GM23248 (cell line): ENCODE data around the gene USP6NL. TPM values are rescaled to one million over a fixed set of nuclear protein-coding genes. Genes with fewer than 3 reads are reported as not detected.

Source experiments
- DNase-seq: peaks from one replicate; pipeline ENCODE4 v3.0.0-alpha.2; 2015
- H2AFZ ChIP-seq: fragments of 200-600 bp; sonication (generic); 2 replicates; pipeline ENCODE4 v1.6.1; 2016; ENCODE audit warnings: antibody characterized with exemption
- H3F3A ChIP-seq: fragments of 200-600 bp; sonication (generic); 2 replicates; pipeline ENCODE4 v1.6.1; 2016; ENCODE audit warnings: mild to moderate bottlenecking, antibody characterized with exemption, mixed run types; ENCODE audit not compliant: insufficient read depth
- H3K27ac ChIP-seq: fragments of 200-600 bp; sonication (generic); 2 replicates; pipeline ENCODE4 v1.5.1; 2016; ENCODE audit warnings: mild to moderate bottlenecking
- H3K27me3 ChIP-seq: fragments of 200-600 bp; sonication (generic); replicated peaks from 2 replicates; pipeline ENCODE4 v1.6.1; 2016; ENCODE audit warnings: mild to moderate bottlenecking; ENCODE audit not compliant: insufficient read depth
- H3K36me3 ChIP-seq: fragments of 200-600 bp; sonication (generic); 2 replicates; pipeline ENCODE4 v1.6.1; 2016; ENCODE audit warnings: low read depth, mild to moderate bottlenecking
- H3K4me1 ChIP-seq: fragments of 200-600 bp; sonication (generic); 2 replicates; pipeline ENCODE4 v1.6.1; 2016; ENCODE audit warnings: mild to moderate bottlenecking; ENCODE audit not compliant: insufficient read depth
- H3K4me2 ChIP-seq: fragments of 200-600 bp; sonication (generic); one replicate; pipeline ENCODE4 v1.6.1; 2016; ENCODE audit warnings: mild to moderate bottlenecking; ENCODE audit not compliant: unreplicated experiment
- H3K4me3 ChIP-seq: fragments of 200-600 bp; sonication (generic); 2 replicates; pipeline ENCODE4 v1.5.1; 2016; ENCODE audit warnings: mild to moderate bottlenecking
- H3K79me2 ChIP-seq: fragments of 200-600 bp; sonication (generic); 2 replicates; pipeline ENCODE4 v1.6.1; 2016; ENCODE audit warnings: mild to moderate bottlenecking; ENCODE audit not compliant: insufficient read depth
- H3K9ac ChIP-seq: fragments of 200-600 bp; sonication (generic); 2 replicates; pipeline ENCODE4 v1.6.1; 2016; ENCODE audit warnings: mild to moderate bottlenecking
- H3K9me2 ChIP-seq: fragments of 200-600 bp; sonication (generic); 2 replicates; pipeline ENCODE4 v1.6.1; 2016; ENCODE audit warnings: mixed run types, mild to moderate bottlenecking, moderate library complexity; ENCODE audit not compliant: insufficient read depth
- H3K9me3 ChIP-seq: fragments of 200-600 bp; sonication (generic); one replicate; pipeline ENCODE4 v1.6.1; 2017; ENCODE audit warnings: low read depth
- H4K20me1 ChIP-seq: fragments of 200-600 bp; sonication (generic); 2 replicates; pipeline ENCODE4 v1.6.0; 2016; ENCODE audit not compliant: insufficient read depth
- EZH2 ChIP-seq: fragments of 200-600 bp; sonication (generic); IDR thresholded peaks from 2 replicates; pipeline ENCODE4 v1.6.1; 2018; ENCODE audit warnings: antibody characterized with exemption, mild to moderate bottlenecking; ENCODE audit not compliant: insufficient read depth, poor library complexity, severe bottlenecking
- EZH2phosphoT487 ChIP-seq: fragments of 200-600 bp; sonication (generic); IDR thresholded peaks from 2 replicates; pipeline ENCODE4 v1.6.1; 2018; ENCODE audit warnings: antibody characterized with exemption, moderate library complexity, mild to moderate bottlenecking, low read depth; ENCODE audit not compliant: insufficient read depth
- WGBS, 2 experiments: methylation state at CpG; one replicate each; pipeline ENCODE4 v1.1.6; 2015 to 2017; ENCODE audit warnings: low lambda C conversion rate in 2 of 2, low coverage in 1 of 2; ENCODE audit errors: missing lambda C conversion rate in 2 of 2; 5-methylcytosine and 5-hydroxymethylcytosine counted together
- in situ Hi-C: fragments of 300-500 bp; cut with MboI; formaldehyde crosslinking; loops from 2 replicates; pipeline ENCODE4 v1.15.0; 2020
- polyA plus RNA-seq: library from polyadenylated mRNA; unstranded; fragments of >200 nt; fragmentation: Nextera tagmentation; extraction: Ambion mirVana; gene quantifications from 2 replicates; pipeline ENCODE4 v1.2.1, GENCODE V29; 2016
- total RNA-seq: library from RNA; depleted of rRNA; stranded (reverse); fragments of >200 nt; shearing (Covaris generic); gene quantifications from 2 replicates; pipeline ENCODE4 v1.2.3, GENCODE V29; 2014

The USP6NL gene
- total and polyA plus RNA-seq, 2 experiments from 2014 or later = 4.4 to 9.2 TPM

DNA sequence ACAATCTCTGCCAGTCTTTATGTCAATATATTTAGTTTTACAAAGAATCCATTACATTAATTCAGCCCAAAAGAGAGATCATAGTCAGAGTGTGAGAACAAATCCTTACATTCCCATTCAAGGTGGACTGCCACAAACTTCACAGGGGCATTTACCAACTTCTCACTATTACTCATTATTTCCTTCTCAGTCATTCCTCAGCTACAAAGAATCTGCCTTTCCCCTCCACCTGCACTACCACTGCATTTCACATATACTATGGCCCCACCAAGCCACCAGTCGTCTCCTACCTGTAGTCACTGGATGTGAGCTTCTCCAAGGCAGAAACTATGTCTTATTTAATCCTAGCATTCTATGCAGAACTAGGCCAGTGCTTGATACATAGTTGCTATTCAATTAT, 94.3 kb downstream of the USP6NL start:
- in situ Hi-C loops = loop anchor here (10.0 kb wide), 2 partner anchors 208 to 238 kb away; no protein-coding TSS in a partner anchor
- H3K27ac ChIP-seq = no peak overlapping the region

DNA sequence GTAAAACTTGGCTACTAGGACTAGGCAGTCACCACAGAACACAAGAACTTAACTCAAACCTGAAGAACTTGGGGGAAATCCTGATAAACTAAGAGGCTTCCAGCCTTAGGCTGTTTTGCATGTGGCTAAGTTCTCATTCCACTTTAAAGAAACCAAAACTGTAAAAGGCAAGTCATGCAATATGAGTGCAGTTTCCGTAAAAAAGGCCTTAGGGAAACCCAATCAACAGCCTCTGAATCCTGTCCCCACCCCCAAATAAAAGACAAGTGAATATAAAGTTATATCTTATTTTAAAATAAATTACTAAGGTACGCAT, 95.1 kb downstream of the USP6NL start:
- H4K20me1 ChIP-seq = no peaks in the 10 kb centered on the region
- no peaks in the 10 kb centered on the region for H3K9me2 ChIP-seq
- no peaks in the 10 kb centered on the region for H3K9me3 ChIP-seq
- no peaks in the 10 kb centered on the region for H3K79me2 ChIP-seq
- WGBS, 2 experiments = 84 to 91% methylated on average over 2 of the region's 2 CpGs
- in situ Hi-C loops = loop anchor here (10.0 kb wide), 2 partner anchors 208 to 238 kb away; no protein-coding TSS in a partner anchor
- H2AFZ ChIP-seq = no peak overlapping the region
- no peak overlapping the region for H3K9ac ChIP-seq
- no peak for TF ChIP-seq EZH2phosphoT487
- TF ChIP-seq EZH2 = no peak
- H3K4me2 ChIP-seq = no peak overlapping the region
- no peak overlapping the region for H3K4me3 ChIP-seq
- H3K36me3 ChIP-seq = no peaks in the 10 kb centered on the region
- H3F3A ChIP-seq = no peaks in the 10 kb centered on the region
- H3K4me1 ChIP-seq = no peaks in the 10 kb centered on the region; the same call in 1 of the 2 replicates
- H3K27me3 ChIP-seq = no peaks in the 10 kb centered on the region
- no peak for DNase-seq
- no peak overlapping the region for H3K27ac ChIP-seq

More for the DNA sequence above, 94.3 kb downstream of the USP6NL start:
- Histone ChIP-seq H3K9me2 (no peaks in the 10 kb centered on the region), H4K20me1 (no peaks in the 10 kb centered on the region), H3K9ac (no peak overlapping the region), H3K27me3 (no peaks in the 10 kb centered on the region), H2AFZ (no peak overlapping the region), H3K36me3 (no peaks in the 10 kb centered on the region), H3K4me1 (peaks cover 7% of the 10 kb centered on the region), H3K79me2 (no peaks in the 10 kb centered on the region), H3K9me3 (no peaks in the 10 kb centered on the region), H3K4me3 (no peak overlapping the region), H3F3A (no peaks in the 10 kb centered on the region), H3K4me2 (no peak overlapping the region)
- TF ChIP-seq EZH2 (no peak), EZH2phosphoT487 (no peak)
- 52 to 57% methylated on average over 1 of the region's 1 CpG for WGBS, 2 experiments
- no peak for DNase-seq

DNA sequence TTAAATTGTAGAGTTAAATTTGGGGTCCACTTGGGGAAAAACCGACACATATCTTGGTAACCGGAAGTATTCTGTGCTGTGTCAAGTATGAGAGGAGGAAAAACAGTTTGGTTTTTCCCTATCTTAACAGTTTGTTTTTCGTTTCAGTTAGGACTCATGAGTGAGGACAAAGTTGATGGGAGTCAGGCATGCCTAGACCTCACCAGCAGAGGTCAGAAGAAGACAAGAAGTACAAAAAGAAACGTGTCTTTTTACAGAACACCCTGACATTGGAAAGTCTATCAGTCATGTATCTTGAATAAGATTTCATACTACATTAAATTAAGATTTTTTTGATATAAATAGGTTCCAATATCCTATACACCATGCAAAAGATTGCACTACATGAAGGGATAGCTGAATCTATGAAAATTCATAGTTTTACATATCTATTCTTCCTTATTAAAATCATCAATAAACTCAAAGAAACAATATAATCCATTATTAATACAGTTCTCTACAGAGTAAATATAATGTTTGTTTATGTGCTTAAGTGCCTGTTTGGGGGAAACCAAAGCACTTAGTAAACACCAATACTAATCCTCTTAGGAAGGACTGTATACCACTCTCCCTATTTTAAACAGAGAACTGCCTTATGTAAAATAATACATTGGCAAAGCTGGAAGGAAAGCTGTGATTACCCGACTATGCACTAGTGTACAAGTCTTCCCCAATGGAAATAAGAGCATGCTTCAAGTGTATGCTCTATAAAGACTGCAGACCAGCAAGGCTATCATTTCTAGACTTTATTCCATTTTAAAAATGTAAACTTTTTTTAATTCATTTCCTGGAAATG, 95.6 kb downstream of the USP6NL start:
- Histone ChIP-seq H4K20me1 (no peaks in the 10 kb centered on the region), H3K36me3 (no peaks in the 10 kb centered on the region), H3K9ac (no peak overlapping the region), H3K4me2 (no peak overlapping the region), H3K9me3 (no peaks in the 10 kb centered on the region), H3K27ac (no peak overlapping the region), H3K4me3 (no peak overlapping the region), H3F3A (no peaks in the 10 kb centered on the region), H3K79me2 (no peaks in the 10 kb centered on the region), H3K27me3 (no peaks in the 10 kb centered on the region), H3K4me1 (no peaks in the 10 kb centered on the region), H2AFZ (no peak overlapping the region), H3K9me2 (no peaks in the 10 kb centered on the region)
- TF ChIP-seq EZH2phosphoT487 (no peak), EZH2 (no peak)
- in situ Hi-C loops = loop anchor here (10.0 kb wide), 2 partner anchors 209 to 239 kb away; no protein-coding TSS in a partner anchor
- 15 to 20% methylated on average over 5 of the region's 5 CpGs for WGBS, 2 experiments
- peak; percentile 80 for DNase-seq

- Histone ChIP-seq H3K27ac (no peak overlapping the region), H3K4me2 (no peak overlapping the region), H3K9ac (no peak overlapping the region), H3K4me1 (no peaks in the 10 kb centered on the region), H2AFZ (no peak overlapping the region), H3K27me3 (no peaks in the 10 kb centered on the region), H3K9me2 (no peaks in the 10 kb centered on the region), H3K9me3 (no peaks in the 10 kb centered on the region), H3K79me2 (no peaks in the 10 kb centered on the region), H3F3A (no peaks in the 10 kb centered on the region), H3K36me3 (no peaks in the 10 kb centered on the region), H3K4me3 (no peak overlapping the region), H4K20me1 (no peaks in the 10 kb centered on the region)
- no peak for DNase-seq
- in situ Hi-C loops = loop anchor here (10.0 kb wide), 2 partner anchors 211 to 241 kb away; no protein-coding TSS in a partner anchor
- WGBS, 2 experiments = 95 to 99% methylated on average over 4 of the region's 4 CpGs
- TF ChIP-seq EZH2phosphoT487 (no peak), EZH2 (no peak)
These were observed 97.7 kb downstream of the USP6NL start for GRCh38 chr10:11513727-11514126.
